IMR-90 (cell line): ENCODE data around the gene MB21D2. TPM values are rescaled to one million over a fixed set of nuclear protein-coding genes. Genes with fewer than 3 reads are reported as not detected.

Source experiments
- ATAC-seq: fragments of 200-7000 bp; cut with Tn5 transposase; 2 replicates; pipeline ENCODE4 v1.9.1; 2020; ENCODE audit warnings: low read depth, mild to moderate bottlenecking, moderate library complexity
- BruUV-seq: library from RNA; stranded (reverse); fragments of 400-500 nt; replicated peaks from 2 replicates; lab custom pipeline; 2021; lab: Mats Ljungman, UMichigan
- CTCF ChIA-PET: fragments of 300-600 bp; formaldehyde crosslinking; extraction: SDS; loops from one replicate; lab custom pipeline; 2021; ENCODE audit warnings: antibody characterized with exemption; lab: Yijun Ruan, JAX
- POLR2A ChIA-PET: fragments of 300-600 bp; sonication (Branson Sonifier 250); formaldehyde crosslinking; loops from one replicate; lab custom pipeline; 2022; ENCODE audit warnings: antibody characterized with exemption; ENCODE audit not compliant: unreplicated experiment; lab: Charles Lee
- DNase-seq: peaks from one replicate; pipeline ENCODE4 v3.0.0; 2013
- H2AFZ ChIP-seq: replicated peaks from 2 replicates; pipeline ENCODE3; 2013; ENCODE audit warnings: low read length, mild to moderate bottlenecking; ENCODE audit not compliant: poor library complexity
- H2AK5ac ChIP-seq: 2 replicates; pipeline ENCODE4 v1.6.1; 2013; ENCODE audit warnings: low read depth, low read length, inconsistent platforms
- H2AK9ac ChIP-seq: replicated peaks from 2 replicates; pipeline ENCODE3; 2013; ENCODE audit warnings: mild to moderate bottlenecking, low read depth, low read length, moderate library complexity; ENCODE audit not compliant: poor library complexity
- H2BK120ac ChIP-seq: 2 replicates; pipeline ENCODE4 v1.6.1; 2013; ENCODE audit warnings: low read depth, low read length, inconsistent platforms
- H2BK15ac ChIP-seq: 3 replicates; pipeline ENCODE4 v1.6.1; 2013; ENCODE audit warnings: low read depth, low read length, inconsistent platforms
- H2BK20ac ChIP-seq: 2 replicates; pipeline ENCODE4 v1.6.1; 2013; ENCODE audit warnings: low read depth, mild to moderate bottlenecking, inconsistent platforms, low read length, moderate library complexity
- H2BK5ac ChIP-seq: 2 replicates; pipeline ENCODE4 v1.6.1; 2013; ENCODE audit warnings: mild to moderate bottlenecking, low read depth, low read length, inconsistent platforms; ENCODE audit not compliant: poor library complexity, severe bottlenecking
- H3K14ac ChIP-seq: replicated peaks from 2 replicates; pipeline ENCODE4 v1.6.1; 2013; ENCODE audit warnings: low read depth, low read length, inconsistent platforms
- H3K18ac ChIP-seq: 2 replicates; pipeline ENCODE4 v1.6.1; 2013; ENCODE audit warnings: low read depth, low read length, control low read depth
- H3K23ac ChIP-seq: 2 replicates; pipeline ENCODE4 v1.6.1; 2013; ENCODE audit warnings: low read depth, low read length, inconsistent platforms
- H3K27ac ChIP-seq: 2 replicates; pipeline ENCODE4 v1.5.1; 2013; ENCODE audit warnings: mild to moderate bottlenecking, control low read depth, low read length; ENCODE audit not compliant: insufficient read depth
- H3K27me3 ChIP-seq: 2 replicates; pipeline ENCODE4 v1.6.1; 2013; ENCODE audit warnings: low read length; ENCODE audit not compliant: control insufficient read depth, insufficient read depth
- H3K36me3 ChIP-seq: 2 replicates; pipeline ENCODE4 v1.6.1; 2013; ENCODE audit warnings: low read length, mixed read lengths; ENCODE audit not compliant: control insufficient read depth, insufficient read depth
- H3K4ac ChIP-seq: 2 replicates; pipeline ENCODE4 v1.6.1; 2013; ENCODE audit warnings: low read depth, low read length, inconsistent platforms
- H3K4me1 ChIP-seq: 2 replicates; pipeline ENCODE4 v1.6.1; 2013; ENCODE audit warnings: low read length, mixed read lengths; ENCODE audit not compliant: control insufficient read depth, insufficient read depth
- H3K4me2 ChIP-seq: 2 replicates; pipeline ENCODE4 v1.6.1; 2013; ENCODE audit warnings: low read depth, mild to moderate bottlenecking, control low read depth, low read length, moderate library complexity
- H3K4me3 ChIP-seq: 2 replicates; pipeline ENCODE4 v1.5.1; 2013; ENCODE audit warnings: low read depth, mild to moderate bottlenecking, control low read depth, low read length, moderate library complexity; ENCODE audit not compliant: insufficient read depth
- H3K56ac ChIP-seq: 2 replicates; pipeline ENCODE4 v1.6.1; 2013; ENCODE audit warnings: low read length, inconsistent platforms; ENCODE audit not compliant: insufficient read depth; ENCODE audit errors: extremely low read depth
- H3K79me1 ChIP-seq, 2 experiments: 2 replicates each; pipeline ENCODE4 v1.6.1; 2013; ENCODE audit warnings: low read length in 2 of 2, inconsistent platforms in 1 of 2, low read depth in 1 of 2
- H3K9ac ChIP-seq: 2 replicates; pipeline ENCODE4 v1.6.1; 2013; ENCODE audit warnings: low read depth, low read length, control low read depth
- H3K9me1 ChIP-seq: 2 replicates; pipeline ENCODE4 v1.6.1; 2013; ENCODE audit warnings: low read length, inconsistent platforms; ENCODE audit not compliant: insufficient read depth
- H3K9me3 ChIP-seq: 2 replicates; pipeline ENCODE4 v1.6.1; 2013; ENCODE audit warnings: low read length; ENCODE audit not compliant: control insufficient read depth, insufficient read depth
- H4K20me1 ChIP-seq: 2 replicates; pipeline ENCODE4 v1.6.1; 2013; ENCODE audit warnings: low read length, inconsistent platforms; ENCODE audit not compliant: insufficient read depth
- H4K5ac ChIP-seq: 2 replicates; pipeline ENCODE4 v1.6.1; 2013; ENCODE audit warnings: mild to moderate bottlenecking, low read depth, low read length, control low read depth
- H4K8ac ChIP-seq, 2 experiments: 2 replicates each; pipeline ENCODE4 v1.6.1; 2013; ENCODE audit warnings: low read depth in 2 of 2, low read length in 2 of 2, control low read depth in 1 of 2, inconsistent platforms in 1 of 2
- H4K91ac ChIP-seq: 2 replicates; pipeline ENCODE4 v1.6.1; 2013; ENCODE audit warnings: low read depth, low read length, inconsistent platforms; ENCODE audit not compliant: insufficient read depth
- BHLHE40 ChIP-seq: fragments of 150-350 bp; IDR thresholded peaks from 2 replicates; pipeline ENCODE4 v1.6.1; 2016; ENCODE audit warnings: mild to moderate bottlenecking, low read depth, low read length
- CEBPB ChIP-seq: IDR thresholded peaks from 2 replicates; pipeline ENCODE4 v1.6.1; 2012; ENCODE audit warnings: low read depth, low read length, improper control_type of control experiment
- CHD1 ChIP-seq: IDR thresholded peaks from 2 replicates; pipeline ENCODE4 v1.6.1; 2012; ENCODE audit warnings: low read depth, low read length, improper control_type of control experiment
- ELK1 ChIP-seq: fragments of 150-350 bp; IDR thresholded peaks from 2 replicates; pipeline ENCODE4 v1.6.1; 2016; ENCODE audit warnings: low read depth, mild to moderate bottlenecking, low read length, moderate library complexity, borderline replicate concordance
- FOS ChIP-seq: fragments of 150-350 bp; IDR thresholded peaks from 2 replicates; pipeline ENCODE4 v1.6.1; 2016; ENCODE audit warnings: low read depth, low read length
- MXI1 ChIP-seq: IDR thresholded peaks from 2 replicates; pipeline ENCODE4 v1.6.1; 2012; ENCODE audit warnings: low read depth, mild to moderate bottlenecking, low read length, moderate library complexity, borderline replicate concordance
- NFE2L2 ChIP-seq: fragments of 150-350 bp; IDR thresholded peaks from 2 replicates; pipeline ENCODE4 v1.6.1; 2016; ENCODE audit warnings: low read depth, mild to moderate bottlenecking, low read length
- POLR2A ChIP-seq: IDR thresholded peaks from 2 replicates; pipeline ENCODE4 v1.6.1; 2012; ENCODE audit warnings: mild to moderate bottlenecking, low read depth, low read length
- RAD21 ChIP-seq: IDR thresholded peaks from 2 replicates; pipeline ENCODE4 v1.6.1; 2012; ENCODE audit warnings: low read length, improper control_type of control experiment
- RCOR1 ChIP-seq: IDR thresholded peaks from 2 replicates; pipeline ENCODE4 v1.6.1; 2012; ENCODE audit warnings: mild to moderate bottlenecking, low read length, improper control_type of control experiment; ENCODE audit not compliant: insufficient replicate concordance
- RFX5 ChIP-seq: IDR thresholded peaks from 2 replicates; pipeline ENCODE4 v1.8.0; 2012; ENCODE audit warnings: low read depth, mild to moderate bottlenecking, low read length, moderate library complexity
- SMC3 ChIP-seq: fragments of 150-350 bp; IDR thresholded peaks from 2 replicates; pipeline ENCODE4 v1.6.1; 2016; ENCODE audit warnings: low read depth, mild to moderate bottlenecking, antibody characterized with exemption, low read length, moderate library complexity
- USF2 ChIP-seq: fragments of 150-350 bp; IDR thresholded peaks from 2 replicates; pipeline ENCODE4 v1.6.1; 2017; ENCODE audit warnings: mild to moderate bottlenecking, antibody characterized with exemption, low read length, low read depth
- WGBS, 2 experiments: methylation state at CpG; one replicate each; pipeline versions ENCODE4 v1.1.5 to v1.1.7; 2013; ENCODE audit warnings: missing lambda C conversion rate in 2 of 2; ENCODE audit not compliant: insufficient read length in 1 of 2; ENCODE audit errors: extremely low coverage in 2 of 2; 5-methylcytosine and 5-hydroxymethylcytosine counted together
- dilution Hi-C: fragments of 300-500 bp; cut with HindIII; formaldehyde crosslinking; loops from one replicate; pipeline ENCODE4 v1.14.3; 2018; ENCODE audit warnings: low sequenced_read_pairs; ENCODE audit not compliant: unreplicated experiment
- in situ Hi-C: fragments of 300-500 bp; cut with MboI; formaldehyde crosslinking; loops from 3 replicates; pipeline ENCODE4 v1.14.3; 2019; ENCODE audit warnings: low sequenced_read_pairs, inconsistent platforms, mixed read lengths
- intact Hi-C: fragments of 100-400 bp; cut with micrococcal nuclease; formaldehyde crosslinking; loops from 2 replicates; pipeline ENCODE4 v1.10.0; 2022
- polyA plus RNA-seq, 3 experiments: library from polyadenylated mRNA; depleted of rRNA; stranded (reverse); fragments of >200 nt; gene quantifications; 2 replicates each; pipeline ENCODE4 v1.2.3, GENCODE V29; 2012; ENCODE audit warnings: low replicate concordance in 1 of 3
- total RNA-seq: library from RNA; depleted of rRNA; stranded (reverse); fragments of >200 nt; gene quantifications from 2 replicates; pipeline ENCODE4 v1.2.3, GENCODE V29; 2012

MB21D2 gene
- total and polyA plus RNA-seq, 2 of the 4 experiments (the other 2 are of a cell fraction), result 13.6 to 44.8 TPM

- Histone ChIP-seq H2BK20ac (no peak overlapping the region), H3K79me1 (peaks cover 0 to 34% of the 10 kb centered on the region in 2 experiments; a peak in 3 of 4 replicates), H4K91ac (no peak overlapping the region), H3K9me1 (no peaks in the 10 kb centered on the region; the same call in 1 of the 2 replicates), H3K4ac (no peak overlapping the region), H3K4me1 (peaks cover 5% of the 10 kb centered on the region), H4K20me1 (peaks cover 24% of the 10 kb centered on the region; the same call in 1 of the 2 replicates), H3K14ac (no peak overlapping the region), H2BK15ac (no peak overlapping the region), H3K4me2 (peak overlapping the region; percentile 100), H2BK5ac (no peak overlapping the region), H3K9ac (no peak overlapping the region; the same call in 1 of the 2 replicates), H3K27me3 (no peaks in the 10 kb centered on the region), H2AFZ (no peak overlapping the region), H2AK5ac (no peak overlapping the region), H3K27ac (no peak overlapping the region), H3K9me3 (no peaks in the 10 kb centered on the region), H3K4me3 (peak overlapping the region; percentile 31; the same call in 1 of the 2 replicates), H2BK120ac (no peak overlapping the region), H3K56ac (no peak overlapping the region), H4K5ac (no peak overlapping the region), H3K18ac (no peak overlapping the region), H2AK9ac (no peak overlapping the region), H3K36me3 (no peaks in the 10 kb centered on the region), H3K23ac (peak overlapping the region; percentile 51; the same call in 1 of the 2 replicates), H4K8ac (no peak overlapping the region)
- dilution Hi-C loops (no loop called here), in situ Hi-C loops (no loop called here), intact Hi-C loops (loop anchor here (2.0 to 5.0 kb wide), 3 partner anchors 37 to 657 kb away; no protein-coding TSS in a partner anchor)
- POLR2A ChIA-PET, result no interaction called here
- CTCF ChIA-PET, result interaction anchor here (0.7 to 5.3 kb wide), 9 partner anchors 14 to 147 kb away, joined by 3 to 27 read pairs (median 4); no protein-coding TSS in a partner anchor
- no CpG with 5 or more reads among the region's 2 CpGs for WGBS, 2 experiments
- BruUV-seq, result no TSS peak
- ATAC-seq, result no peak
- peak; percentile 36 for DNase-seq
- TF ChIP-seq BHLHE40, result no peak
- TF ChIP-seq MXI1, result no peak
- TF ChIP-seq POLR2A, result no peak
- no peak for TF ChIP-seq USF2
- no peak for TF ChIP-seq RAD21
- TF ChIP-seq CEBPB, result no peak
- no peak for TF ChIP-seq CHD1
- TF ChIP-seq ELK1, result no peak
- TF ChIP-seq FOS, result no peak
- no peak for TF ChIP-seq RCOR1
- TF ChIP-seq RFX5, result no peak
- TF ChIP-seq NFE2L2, result no peak
- no peak for TF ChIP-seq SMC3
Measured at GRCh38 chr3:192915722-192916121, 1.9 kb downstream of the MB21D2 start.
